Measurements from ENCODE around the gene TFAP2A. TPM values are rescaled to one million over a fixed set of nuclear protein-coding genes. Genes with fewer than 3 reads are reported as not detected.

TFAP2A gene
- total RNA-seq, 1 experiment from 2014 or later, result 87.4 TPM

- Mint-ChIP-seq H3K4me3 (ENCODE audit: unreplicated experiment) (no peak overlapping the region), H3K9me3 (ENCODE audit: unreplicated experiment) (no peaks in the 10 kb centered on the region), H3K36me3 (ENCODE audit: insufficient read depth, unreplicated experiment) (no peaks in the 10 kb centered on the region), H3K27me3 (ENCODE audit: insufficient read depth, unreplicated experiment) (no peaks in the 10 kb centered on the region), H3K4me1 (ENCODE audit: insufficient read depth, unreplicated experiment) (no peaks in the 10 kb centered on the region), H3K27ac (ENCODE audit: low read depth, unreplicated experiment) (no peak overlapping the region)
- ChIA-PET POLR2A (no interaction called here), CTCF (no interaction called here)
- TF ChIP-seq, protein P1, sequence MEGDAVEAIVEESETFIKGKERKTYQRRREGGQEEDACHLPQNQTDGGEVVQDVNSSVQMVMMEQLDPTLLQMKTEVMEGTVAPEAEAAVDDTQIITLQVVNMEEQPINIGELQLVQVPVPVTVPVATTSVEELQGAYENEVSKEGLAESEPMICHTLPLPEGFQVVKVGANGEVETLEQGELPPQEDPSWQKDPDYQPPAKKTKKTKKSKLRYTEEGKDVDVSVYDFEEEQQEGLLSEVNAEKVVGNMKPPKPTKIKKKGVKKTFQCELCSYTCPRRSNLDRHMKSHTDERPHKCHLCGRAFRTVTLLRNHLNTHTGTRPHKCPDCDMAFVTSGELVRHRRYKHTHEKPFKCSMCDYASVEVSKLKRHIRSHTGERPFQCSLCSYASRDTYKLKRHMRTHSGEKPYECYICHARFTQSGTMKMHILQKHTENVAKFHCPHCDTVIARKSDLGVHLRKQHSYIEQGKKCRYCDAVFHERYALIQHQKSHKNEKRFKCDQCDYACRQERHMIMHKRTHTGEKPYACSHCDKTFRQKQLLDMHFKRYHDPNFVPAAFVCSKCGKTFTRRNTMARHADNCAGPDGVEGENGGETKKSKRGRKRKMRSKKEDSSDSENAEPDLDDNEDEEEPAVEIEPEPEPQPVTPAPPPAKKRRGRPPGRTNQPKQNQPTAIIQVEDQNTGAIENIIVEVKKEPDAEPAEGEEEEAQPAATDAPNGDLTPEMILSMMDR (IDR thresholded peaks at IDR 0.05; ENCODE audit: unreplicated experiment), result no peak
- BruUV-seq (replicated peaks), result no TSS peak
- intact Hi-C loops (cut with micrococcal nuclease), result no loop called here
- no peak for DNase-seq (ENCODE audit: unreplicated experiment)
These were observed 32.6 kb downstream of the TFAP2A start for GRCh38 chr6:10382322-10382721.

GRCh38 chr6:10381830-10382208 lies 33.1 kb downstream of the TFAP2A start:
- no peaks in the 10 kb centered on the region for H3K36me3 Mint-ChIP-seq (ENCODE audit: insufficient read depth, unreplicated experiment)
- no peak overlapping the region for H3K4me3 Mint-ChIP-seq (ENCODE audit: unreplicated experiment)
- no peak for DNase-seq (ENCODE audit: unreplicated experiment)
- H3K27me3 Mint-ChIP-seq (ENCODE audit: insufficient read depth, unreplicated experiment), result no peaks in the 10 kb centered on the region
- no peak overlapping the region for H3K27ac Mint-ChIP-seq (ENCODE audit: low read depth, unreplicated experiment)
- no peaks in the 10 kb centered on the region for H3K4me1 Mint-ChIP-seq (ENCODE audit: insufficient read depth, unreplicated experiment)
- CTCF ChIA-PET, result no interaction called here
- no peaks in the 10 kb centered on the region for H3K9me3 Mint-ChIP-seq (ENCODE audit: unreplicated experiment)
- BruUV-seq (replicated peaks), result no TSS peak
- POLR2A ChIA-PET, result no interaction called here
- intact Hi-C loops (cut with micrococcal nuclease), result no loop called here
- TF ChIP-seq, protein P1 (IDR thresholded peaks at IDR 0.05; ENCODE audit: unreplicated experiment), result no peak

DNA sequence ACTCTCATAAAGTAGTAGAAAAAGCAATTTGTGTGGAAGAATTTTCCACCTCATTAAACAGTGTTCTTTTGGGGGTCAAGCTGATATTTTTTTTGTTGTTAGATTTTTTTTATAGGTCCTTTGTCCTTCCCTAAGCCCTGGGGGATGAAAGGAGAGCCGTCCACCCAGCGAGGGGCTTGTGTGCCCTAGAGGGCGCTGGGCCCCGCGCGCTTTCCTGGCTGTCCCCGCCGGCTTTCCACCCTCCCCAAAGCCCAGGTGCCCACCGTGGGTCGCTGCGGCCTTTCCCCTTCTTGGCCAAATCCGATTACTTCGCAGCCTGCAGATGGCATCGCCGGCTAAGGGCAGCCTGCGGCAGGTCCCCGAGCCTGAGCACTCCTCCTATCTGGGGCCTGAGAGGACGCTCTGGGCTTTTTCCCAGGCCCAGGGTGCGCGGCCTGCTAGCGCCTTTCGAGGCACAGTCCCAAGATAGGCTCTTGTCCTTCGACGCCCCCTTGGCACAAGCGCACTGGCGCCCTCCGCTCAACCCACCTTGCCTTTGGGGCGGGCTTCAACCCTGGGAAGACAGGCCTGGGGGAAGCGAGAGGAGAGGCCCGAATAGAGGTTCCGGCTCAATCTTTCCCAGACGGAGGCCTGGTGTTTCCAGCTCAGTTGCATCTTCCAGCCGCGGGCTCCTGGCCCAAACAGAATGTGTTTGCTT lies 33.6 kb downstream of the TFAP2A start:
- DNase-seq (ENCODE audit: unreplicated experiment), result no peak
- Mint-ChIP-seq H3K27me3 (ENCODE audit: insufficient read depth, unreplicated experiment) (no peaks in the 10 kb centered on the region), H3K4me3 (ENCODE audit: unreplicated experiment) (no peak overlapping the region), H3K36me3 (ENCODE audit: insufficient read depth, unreplicated experiment) (no peaks in the 10 kb centered on the region), H3K4me1 (ENCODE audit: insufficient read depth, unreplicated experiment) (no peaks in the 10 kb centered on the region), H3K27ac (ENCODE audit: low read depth, unreplicated experiment) (no peak overlapping the region), H3K9me3 (ENCODE audit: unreplicated experiment) (no peaks in the 10 kb centered on the region)
- TF ChIP-seq, protein P1 (IDR thresholded peaks at IDR 0.05; ENCODE audit: unreplicated experiment), result no peak
- ChIA-PET POLR2A (no interaction called here), CTCF (interaction anchor here (0.7 kb wide), 1 partner anchor 22 kb away, joined by 5 read pairs; no protein-coding TSS in a partner anchor)
- no TSS peak for BruUV-seq (replicated peaks)
- intact Hi-C loops (cut with micrococcal nuclease), result no loop called here

DNA sequence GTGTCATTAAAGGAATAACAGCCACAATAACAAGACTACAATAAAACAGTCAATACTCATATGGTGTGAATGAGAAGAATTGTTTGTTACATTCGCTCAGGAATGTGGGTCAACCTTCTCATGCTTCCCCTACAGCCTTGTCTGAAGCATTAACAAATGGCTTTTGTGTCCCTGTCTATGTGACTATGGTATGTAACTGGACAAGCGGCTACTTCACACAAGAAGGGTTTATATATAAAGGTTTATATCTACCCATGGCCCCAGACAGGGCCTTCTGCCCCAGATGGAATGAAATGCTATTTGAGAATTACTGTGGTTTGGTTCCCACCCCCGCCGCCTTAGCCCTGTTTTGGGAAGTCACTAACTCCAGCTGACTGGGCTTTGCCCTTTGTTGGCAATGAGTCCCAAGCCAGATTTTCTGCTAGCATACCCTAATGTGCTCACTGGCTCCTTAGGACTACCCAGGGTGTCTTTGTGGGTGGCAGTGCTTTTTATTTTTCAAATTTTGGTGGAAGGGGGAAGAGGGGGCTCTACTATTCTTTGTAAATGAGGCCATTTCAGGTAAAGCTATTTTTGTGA lies 39.4 kb downstream of the TFAP2A start:
- peaks cover 8% of the 10 kb centered on the region for H3K4me1 Mint-ChIP-seq (ENCODE audit: insufficient read depth, unreplicated experiment)
- CTCF ChIA-PET, result no interaction called here
- H3K27ac Mint-ChIP-seq (ENCODE audit: low read depth, unreplicated experiment), result no peak overlapping the region
- TF ChIP-seq, protein P1 (IDR thresholded peaks at IDR 0.05; ENCODE audit: unreplicated experiment), result no peak
- DNase-seq (ENCODE audit: unreplicated experiment), result no peak
- H3K4me3 Mint-ChIP-seq (ENCODE audit: unreplicated experiment), result no peak overlapping the region
- no TSS peak for BruUV-seq (replicated peaks)
- H3K27me3 Mint-ChIP-seq (ENCODE audit: insufficient read depth, unreplicated experiment), result no peaks in the 10 kb centered on the region
- no peaks in the 10 kb centered on the region for H3K9me3 Mint-ChIP-seq (ENCODE audit: unreplicated experiment)
- POLR2A ChIA-PET, result interaction anchor here (0.6 kb wide), 1 partner anchor 24 kb away, joined by 3 read pairs; no protein-coding TSS in a partner anchor
- no peaks in the 10 kb centered on the region for H3K36me3 Mint-ChIP-seq (ENCODE audit: insufficient read depth, unreplicated experiment)
- intact Hi-C loops (cut with micrococcal nuclease), result no loop called here
